Breast epithelium (tissue), 4 donors: ENCODE measurements around the gene FARP1. TPM values are rescaled to one million over a fixed set of nuclear protein-coding genes. Genes with fewer than 3 reads are reported as not detected.

Experiments used
- DNase-seq, 2 donors: peaks; one replicate each; pipeline ENCODE4 v3.0.0-alpha.2; 2019; ENCODE audit warnings: low spot score in 2 of 2
- H3K27ac ChIP-seq, 2 donors: fragments of 200-600 bp; sonication (generic) in 1 of 2; one replicate each; pipeline ENCODE4 v1.5.1; 2016 to 2019; ENCODE audit warnings: mild to moderate bottlenecking in 1 of 2
- H3K27me3 ChIP-seq, 2 donors: fragments of 200-600 bp; sonication (generic) in 1 of 2; one replicate each; pipeline versions ENCODE4 v1.5.1 to v1.6.0; 2017 to 2019; ENCODE audit warnings: control low read depth in 1 of 2, mild to moderate bottlenecking in 1 of 2
- H3K36me3 ChIP-seq: fragments of 200-600 bp; one replicate; pipeline ENCODE4 v1.5.1; 2019
- H3K4me1 ChIP-seq, 2 donors: fragments of 200-600 bp; sonication (generic); one replicate each; pipeline ENCODE4 v1.5.1; 2016 to 2019; ENCODE audit warnings: control low read depth in 1 of 2
- H3K4me3 ChIP-seq, 3 donors: fragments of 200-600 bp; sonication (generic); 1 replicate in 2 of 3; 2 replicates in 1 of 3; pipeline ENCODE4 v1.5.1; 2016 to 2019; ENCODE audit warnings: mild to moderate bottlenecking in 3 of 3, moderate library complexity in 2 of 3
- H3K9me3 ChIP-seq, 2 donors: fragments of 200-600 bp; sonication (generic) in 1 of 2; one replicate each; pipeline ENCODE4 v1.5.1; 2016 to 2019; ENCODE audit warnings: control low read depth in 1 of 2
- CTCF ChIP-seq, 3 donors: fragments of 450-650 bp; IDR thresholded peaks; one replicate each; pipeline ENCODE4 v1.5.1; 2016 to 2017; ENCODE audit warnings: antibody characterized with exemption in 3 of 3, mild to moderate bottlenecking in 3 of 3, moderate library complexity in 3 of 3
- POLR2A ChIP-seq: fragments of 450-650 bp; IDR thresholded peaks from one replicate; pipeline ENCODE4 v1.6.1; 2016; ENCODE audit warnings: antibody characterized with exemption, mild to moderate bottlenecking, moderate library complexity
- POLR2AphosphoS5 ChIP-seq, 3 donors: sonication (generic); formaldehyde crosslinking; IDR thresholded peaks; one replicate each; pipeline ENCODE4 v1.6.1; 2017; ENCODE audit warnings: antibody characterized with exemption in 3 of 3
- intact Hi-C: fragments of 100-400 bp; cut with DNase I; formaldehyde crosslinking; loops from one replicate; pipeline ENCODE4 v1.15.1; 2023; ENCODE audit warnings: low total_unique reads
- total RNA-seq, 3 donors: library from RNA; depleted of rRNA; stranded (reverse); fragments of >200 nt; gene quantifications; one replicate each; pipeline ENCODE4 v1.1.0, GENCODE V29; 2016

Gene FARP1
- total RNA-seq, 3 donors from 2014 or later: 29.8 to 97.3 (median 80.1) TPM

GRCh38 chr13:98466634-98467236 lies 323.8 kb downstream of the FARP1 start:
- no peaks in the 10 kb centered on the region for H3K36me3 ChIP-seq
- intact Hi-C loops: no loop called here
- H3K4me3 ChIP-seq: no peak overlapping the region
- H3K27me3 ChIP-seq: no peaks in the 10 kb centered on the region
- H3K9me3 ChIP-seq: no peaks in the 10 kb centered on the region
- no peak for TF ChIP-seq POLR2A
- peak in 1 of 3 donors; percentile 28 for TF ChIP-seq CTCF (IDR thresholded peaks at IDR 0.05)
- no peak for DNase-seq
- no peak overlapping the region for H3K27ac ChIP-seq
- no peaks in the 10 kb centered on the region for H3K4me1 ChIP-seq

GRCh38 chr13:98467263-98467985 lies 324.5 kb downstream of the FARP1 start:
- Histone ChIP-seq H3K36me3 (no peaks in the 10 kb centered on the region), H3K4me3 (no peak overlapping the region), H3K9me3 (no peaks in the 10 kb centered on the region), H3K4me1 (no peaks in the 10 kb centered on the region), H3K27me3 (no peaks in the 10 kb centered on the region), H3K27ac (no peak overlapping the region)
- no peak for DNase-seq
- TF ChIP-seq POLR2AphosphoS5 (IDR thresholded peaks at IDR 0.05) (no peak), POLR2A (no peak), CTCF (IDR thresholded peaks at IDR 0.05) (no peak)
- intact Hi-C loops: no loop called here

GRCh38 chr13:98468361-98468760 lies 325.5 kb downstream of the FARP1 start:
- DNase-seq: no peak
- intact Hi-C loops: no loop called here
- TF ChIP-seq POLR2AphosphoS5 (IDR thresholded peaks at IDR 0.05) (no peak), POLR2A (no peak), CTCF (IDR thresholded peaks at IDR 0.05) (no peak)
- no peaks in the 10 kb centered on the region for H3K36me3 ChIP-seq
- H3K9me3 ChIP-seq: no peaks in the 10 kb centered on the region
- H3K4me3 ChIP-seq: no peak overlapping the region
- H3K4me1 ChIP-seq: no peaks in the 10 kb centered on the region
- no peaks in the 10 kb centered on the region for H3K27me3 ChIP-seq
- no peak overlapping the region for H3K27ac ChIP-seq

GRCh38 chr13:98468929-98469328 lies 326.0 kb downstream of the FARP1 start:
- intact Hi-C loops: no loop called here
- DNase-seq: no peak
- H3K27me3 ChIP-seq: no peaks in the 10 kb centered on the region
- no peak overlapping the region for H3K27ac ChIP-seq
- no peaks in the 10 kb centered on the region for H3K9me3 ChIP-seq
- H3K36me3 ChIP-seq: no peaks in the 10 kb centered on the region
- TF ChIP-seq CTCF (IDR thresholded peaks at IDR 0.05) (no peak), POLR2A (no peak), POLR2AphosphoS5 (IDR thresholded peaks at IDR 0.05) (no peak)
- no peaks in the 10 kb centered on the region for H3K4me1 ChIP-seq
- H3K4me3 ChIP-seq: no peak overlapping the region

DNA sequence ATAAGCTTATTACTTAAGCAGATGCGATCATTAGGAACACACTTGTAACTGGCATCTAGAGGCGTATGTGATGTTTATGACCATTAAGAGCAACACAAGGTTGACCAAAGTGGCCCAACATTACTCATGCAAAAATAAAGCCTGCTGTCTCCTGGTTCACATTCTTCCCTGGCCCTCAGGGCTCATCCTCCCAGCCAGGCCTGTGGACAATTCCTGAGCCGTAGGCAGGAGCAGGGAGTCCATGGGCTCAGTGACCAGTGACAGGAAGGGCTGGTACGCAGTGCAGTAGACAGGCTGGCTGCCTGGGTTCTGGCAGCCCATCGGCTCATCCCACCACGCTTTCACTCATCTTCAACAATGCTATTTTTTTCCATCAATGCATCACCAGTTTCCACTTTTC lies 328.0 kb downstream of the FARP1 start:
- Histone ChIP-seq H3K4me3 (no peak overlapping the region), H3K36me3 (no peaks in the 10 kb centered on the region), H3K4me1 (no peaks in the 10 kb centered on the region), H3K27ac (no peak overlapping the region), H3K27me3 (no peaks in the 10 kb centered on the region), H3K9me3 (no peaks in the 10 kb centered on the region)
- no peak for TF ChIP-seq POLR2AphosphoS5 (IDR thresholded peaks at IDR 0.05)
- no peak for TF ChIP-seq CTCF (IDR thresholded peaks at IDR 0.05)
- TF ChIP-seq POLR2A: no peak
- DNase-seq: no peak
- intact Hi-C loops: no loop called here
